ENCODE data around the gene LRRC32. TPM values are rescaled to one million over a fixed set of nuclear protein-coding genes. Genes with fewer than 3 reads are reported as not detected.

The LRRC32 gene
- total and polyA plus RNA-seq, 10 of the 15 experiments (the other 5 are each of a cell fraction or from before 2014, with no cell fraction given) = 0.56 to 20.8 (median 7.4) TPM

DNA sequence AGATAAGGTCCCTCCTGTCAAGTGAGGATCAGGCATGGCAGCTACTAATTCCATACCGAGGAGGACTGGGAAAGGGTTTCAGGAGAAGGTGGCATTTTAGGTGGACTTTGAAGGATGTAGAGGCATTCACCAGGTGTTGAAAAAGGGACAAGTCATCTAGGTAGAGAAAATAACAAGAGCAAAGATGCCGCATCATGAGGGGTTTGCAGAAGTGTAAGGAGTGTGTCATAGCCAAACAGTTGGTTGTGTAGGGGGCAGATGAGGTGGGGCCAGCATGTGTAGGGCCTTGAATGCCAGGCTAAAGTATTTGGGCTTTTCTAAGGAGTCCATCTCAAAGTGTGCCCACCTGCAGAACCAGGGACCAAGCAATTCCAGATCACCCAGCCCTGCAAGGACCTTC is 11.6 kb upstream of the LRRC32 start:
- no peak overlapping the region for H2AFZ ChIP-seq (ENCODE audit: control insufficient read depth, low read depth, low read length)
- TF ChIP-seq BCL3 (IDR thresholded peaks at IDR 0.05; ENCODE audit: borderline replicate concordance, insufficient read depth, low read depth, low read length, poor library complexity, severe bottlenecking) = no peak
- TF ChIP-seq MTA2 (IDR thresholded peaks at IDR 0.05; ENCODE audit: low read depth) = no peak
- no peak for TF ChIP-seq EGR1 (IDR thresholded peaks at IDR 0.05; ENCODE audit: borderline replicate concordance in 1 of 2, low read depth in 2 of 2, low read length in 2 of 2)
- H3K27ac ChIP-seq (ENCODE audit: control insufficient read depth, insufficient read depth) = no peak overlapping the region
- no peak for DNase-seq (ENCODE audit: low read depth, low spot score)
- RAD21 ChIA-PET (ENCODE audit: unreplicated experiment) = interaction anchor here (0.8 to 3.8 kb wide), 5 partner anchors 10 to 115 kb away, joined by 3 to 25 read pairs (median 4); no protein-coding TSS in a partner anchor
- POLR2A ChIA-PET = no interaction called here
- CTCF ChIA-PET = interaction anchor here (0.9 to 17.2 kb wide), 11 partner anchors 9 to 474 kb away, joined by 3 to 273 read pairs (median 3); no protein-coding TSS in a partner anchor
- WGBS (ENCODE audit: insufficient coverage, insufficient replicate concordance, low lambda C conversion rate, missing lambda C conversion rate) = 15% methylated on average over 2 of the region's 2 CpGs
- in situ Hi-C loops (cut with MboI) = no loop called here
- H3K27me3 ChIP-seq (replicated peaks in 1 of 2; ENCODE audit: control insufficient read depth in 2 of 2, insufficient read depth in 2 of 2, low read length in 1 of 2) = no peaks in the 10 kb centered on the region; a peak in 1 of 4 replicates
- ATAC-seq = no peak
- H3K9me3 ChIP-seq (replicated peaks; ENCODE audit: control insufficient read depth, insufficient read depth, low read length) = no peaks in the 10 kb centered on the region; the same call in 2 of the 3 replicates
- no TSS peak for BruUV-seq (replicated peaks)
- intact Hi-C loops (cut with micrococcal nuclease; ENCODE audit: unreplicated experiment) = loop anchor here (5.0 kb wide), 1 partner anchor 475 kb away; the partner anchor contains the start of gene WNT11
- no peaks in the 10 kb centered on the region for H3K79me2 ChIP-seq (ENCODE audit: control insufficient read depth, insufficient read depth, low read length)
- no peak for FAIRE-seq
- no peak overlapping the region for H3K9ac ChIP-seq (ENCODE audit: control insufficient read depth, insufficient read depth, low read length)
- H3K4me2 ChIP-seq (ENCODE audit: control insufficient read depth, insufficient read depth) = no peak overlapping the region
- no peaks in the 10 kb centered on the region for H3K36me3 ChIP-seq (ENCODE audit: control insufficient read depth in 2 of 2, insufficient read depth in 2 of 2, low read length in 1 of 2)
- no peaks in the 10 kb centered on the region for H4K20me1 ChIP-seq (ENCODE audit: control insufficient read depth, insufficient read depth)
- SMC1A ChIA-PET (ENCODE audit: uncharacterized antibody, unreplicated experiment) = interaction anchor here (1.0 to 5.5 kb wide), 2 partner anchors 68 to 83 kb away, joined by 4 to 76 read pairs; no protein-coding TSS in a partner anchor
- peaks cover 19% of the 10 kb centered on the region for H3K4me1 ChIP-seq (ENCODE audit: control insufficient read depth, insufficient read depth, low read length)
- H3K4me3 ChIP-seq = no peak overlapping the region
